Erythroblast (primary cell): ENCODE results near the gene XYLT2.

Experiments used
- GATA1 ChIP-seq: IDR thresholded peaks from 2 replicates; pipeline ENCODE4 v1.6.1; 2011; ENCODE audit warnings: low read depth, mild to moderate bottlenecking, control low read depth, low read length, moderate library complexity
- POLR2A ChIP-seq: IDR thresholded peaks from 2 replicates; pipeline ENCODE4 v1.6.1; 2011; ENCODE audit warnings: mild to moderate bottlenecking, low read length

- TF ChIP-seq POLR2A, result no peak
- no peak for TF ChIP-seq GATA1
Measured at GRCh38 chr17:50322271-50322670, 23.7 kb upstream of the XYLT2 start.
